ENCODE results near the gene ACTN3.

The ACTN3 gene

GRCh38 chr11:66555416-66555815 lies 8.7 kb downstream of the ACTN3 start:
- no peak for TF ChIP-seq CTCF (conservative IDR thresholded peaks at IDR 0.05; ENCODE audit: low read depth, low read length)
- no peaks in the 10 kb centered on the region for H3K36me3 ChIP-seq (ENCODE audit: insufficient read depth)

GRCh38 chr11:66556086-66556485 lies 9.4 kb downstream of the ACTN3 start:
- no peak overlapping the region for H2AFZ ChIP-seq (ENCODE audit: low read depth)
- H3K4me1 ChIP-seq (ENCODE audit: low read depth, poor library complexity, severe bottlenecking) = no peaks in the 10 kb centered on the region
- H3K27ac ChIP-seq = no peak overlapping the region
- H3K27me3 ChIP-seq (ENCODE audit: insufficient read depth, low read depth) = peaks cover 5% of the 10 kb centered on the region; the same call in 1 of the 2 replicates
- no peak overlapping the region for H3K4me3 ChIP-seq (IDR thresholded peaks at IDR 0.05; ENCODE audit: insufficient read depth, low read depth, low read length)
- no peaks in the 10 kb centered on the region for H4K20me1 ChIP-seq (ENCODE audit: insufficient read depth)
- H3K4me2 ChIP-seq = no peak overlapping the region
- no peaks in the 10 kb centered on the region for H3K36me3 ChIP-seq (ENCODE audit: insufficient read depth)
- no peak overlapping the region for H3K9ac ChIP-seq
- no peak for TF ChIP-seq CTCF (conservative IDR thresholded peaks at IDR 0.05; ENCODE audit: low read depth, low read length)
- no peaks in the 10 kb centered on the region for H3K79me2 ChIP-seq (ENCODE audit: insufficient read depth, low read depth)

More at GRCh38 chr11:66555416-66555815, 8.7 kb downstream of the ACTN3 start:
- Histone ChIP-seq H3K4me2 (no peak overlapping the region), H3K4me1 (ENCODE audit: low read depth, poor library complexity, severe bottlenecking) (no peaks in the 10 kb centered on the region), H3K4me3 (IDR thresholded peaks at IDR 0.05; ENCODE audit: insufficient read depth, low read depth, low read length) (no peak overlapping the region), H3K79me2 (ENCODE audit: insufficient read depth, low read depth) (no peaks in the 10 kb centered on the region), H3K27me3 (ENCODE audit: insufficient read depth, low read depth) (peaks cover 5% of the 10 kb centered on the region; the same call in 1 of the 2 replicates), H3K9ac (no peak overlapping the region), H2AFZ (ENCODE audit: low read depth) (no peak overlapping the region), H4K20me1 (ENCODE audit: insufficient read depth) (no peaks in the 10 kb centered on the region), H3K27ac (no peak overlapping the region)

GRCh38 chr11:66557733-66558326 lies 11.1 kb downstream of the ACTN3 start:
- no peak for TF ChIP-seq CTCF (conservative IDR thresholded peaks at IDR 0.05; ENCODE audit: low read depth, low read length)
- Histone ChIP-seq H4K20me1 (ENCODE audit: insufficient read depth) (no peaks in the 10 kb centered on the region), H3K27me3 (ENCODE audit: insufficient read depth, low read depth) (peaks cover 5% of the 10 kb centered on the region; the same call in 1 of the 2 replicates), H2AFZ (ENCODE audit: low read depth) (no peak overlapping the region), H3K4me3 (IDR thresholded peaks at IDR 0.05; ENCODE audit: insufficient read depth, low read depth, low read length) (no peak overlapping the region), H3K36me3 (ENCODE audit: insufficient read depth) (no peaks in the 10 kb centered on the region), H3K4me1 (ENCODE audit: low read depth, poor library complexity, severe bottlenecking) (no peaks in the 10 kb centered on the region), H3K4me2 (no peak overlapping the region), H3K79me2 (ENCODE audit: insufficient read depth, low read depth) (no peaks in the 10 kb centered on the region), H3K27ac (no peak overlapping the region), H3K9ac (no peak overlapping the region)

- no peaks in the 10 kb centered on the region for H3K36me3 ChIP-seq (ENCODE audit: insufficient read depth)
- no peak overlapping the region for H2AFZ ChIP-seq (ENCODE audit: low read depth)
- no peaks in the 10 kb centered on the region for H3K79me2 ChIP-seq (ENCODE audit: insufficient read depth, low read depth)
- TF ChIP-seq CTCF (conservative IDR thresholded peaks at IDR 0.05; ENCODE audit: low read depth, low read length) = no peak
- no peak overlapping the region for H3K27ac ChIP-seq
- no peaks in the 10 kb centered on the region for H3K4me1 ChIP-seq (ENCODE audit: low read depth, poor library complexity, severe bottlenecking)
- no peak overlapping the region for H3K4me3 ChIP-seq (IDR thresholded peaks at IDR 0.05; ENCODE audit: insufficient read depth, low read depth, low read length)
- H3K27me3 ChIP-seq (ENCODE audit: insufficient read depth, low read depth) = peaks cover 5% of the 10 kb centered on the region; the same call in 1 of the 2 replicates
- no peaks in the 10 kb centered on the region for H4K20me1 ChIP-seq (ENCODE audit: insufficient read depth)
- H3K9ac ChIP-seq = no peak overlapping the region
- H3K4me2 ChIP-seq = no peak overlapping the region
These were observed 12.6 kb downstream of the ACTN3 start for GRCh38 chr11:66559142-66559865.
